Activated T-cell treated with anti-CD3 and anti-CD28 coated beads, Interleukin-2, amount 50 U/mL, for 4 hours (primary cell): ENCODE measurements around the gene PXDN. TPM values are rescaled to one million over a fixed set of nuclear protein-coding genes. Genes with fewer than 3 reads are reported as not detected.

Experiments
- ATAC-seq, 2 donors: fragments of 200-7000 bp; cut with Tn5 transposase; one replicate each; pipeline ENCODE4 v1.10.0; 2021
- DNase-seq: peaks from one replicate; pipeline ENCODE4 v3.0.0-alpha.2; 2020
- H3K27me3 Mint-ChIP-seq: one replicate; pipeline ENCODE4 v1.8.0; 2021; ENCODE audit warnings: low read depth, mixed read lengths
- H3K36me3 Mint-ChIP-seq: one replicate; pipeline ENCODE4 v1.8.0; 2022; ENCODE audit warnings: mixed read lengths; ENCODE audit not compliant: insufficient read depth
- H3K4me1 Mint-ChIP-seq: one replicate; pipeline ENCODE4 v1.8.0; 2021; ENCODE audit warnings: low read depth, mixed read lengths
- H3K4me3 Mint-ChIP-seq: one replicate; pipeline ENCODE4 v1.8.0; 2021; ENCODE audit warnings: mild to moderate bottlenecking, moderate library complexity, mixed read lengths
- H3K9me3 Mint-ChIP-seq: one replicate; pipeline ENCODE4 v1.8.0; 2021; ENCODE audit warnings: mixed read lengths
- total RNA-seq, 3 donors: library from RNA; stranded (reverse); gene quantifications; one replicate each; pipeline ENCODE4 v1.2.1, GENCODE V29; 2021

Gene PXDN
- total RNA-seq, 3 donors from 2014 or later: 0.76 to 1.2 (median 1.2) TPM

DNA sequence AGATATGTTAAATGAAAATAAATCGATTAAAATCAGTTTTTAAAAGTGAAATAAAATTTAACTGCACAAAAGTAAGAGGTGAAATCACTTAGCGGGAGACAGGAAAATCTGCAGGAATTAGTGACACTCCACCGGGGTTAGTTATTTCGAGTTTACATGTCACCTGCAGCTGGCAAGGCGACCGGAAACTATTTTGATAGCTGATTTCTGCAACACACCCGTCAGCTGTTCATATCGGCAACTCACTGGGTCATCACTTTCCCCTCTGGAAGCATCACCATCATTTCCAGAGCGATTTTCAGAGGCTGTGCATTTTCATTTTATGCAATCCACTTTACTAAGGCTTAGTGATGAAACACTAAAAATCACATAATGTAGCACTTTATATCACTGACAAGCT is 52.9 kb downstream of the PXDN start:
- peaks cover 4% of the 10 kb centered on the region for H3K27me3 Mint-ChIP-seq
- H3K9me3 Mint-ChIP-seq: peaks cover 3% of the 10 kb centered on the region
- H3K4me1 Mint-ChIP-seq: no peaks in the 10 kb centered on the region
- DNase-seq (no peak), ATAC-seq (no peak)
- no peaks in the 10 kb centered on the region for H3K36me3 Mint-ChIP-seq
- no peak overlapping the region for H3K4me3 Mint-ChIP-seq

DNA sequence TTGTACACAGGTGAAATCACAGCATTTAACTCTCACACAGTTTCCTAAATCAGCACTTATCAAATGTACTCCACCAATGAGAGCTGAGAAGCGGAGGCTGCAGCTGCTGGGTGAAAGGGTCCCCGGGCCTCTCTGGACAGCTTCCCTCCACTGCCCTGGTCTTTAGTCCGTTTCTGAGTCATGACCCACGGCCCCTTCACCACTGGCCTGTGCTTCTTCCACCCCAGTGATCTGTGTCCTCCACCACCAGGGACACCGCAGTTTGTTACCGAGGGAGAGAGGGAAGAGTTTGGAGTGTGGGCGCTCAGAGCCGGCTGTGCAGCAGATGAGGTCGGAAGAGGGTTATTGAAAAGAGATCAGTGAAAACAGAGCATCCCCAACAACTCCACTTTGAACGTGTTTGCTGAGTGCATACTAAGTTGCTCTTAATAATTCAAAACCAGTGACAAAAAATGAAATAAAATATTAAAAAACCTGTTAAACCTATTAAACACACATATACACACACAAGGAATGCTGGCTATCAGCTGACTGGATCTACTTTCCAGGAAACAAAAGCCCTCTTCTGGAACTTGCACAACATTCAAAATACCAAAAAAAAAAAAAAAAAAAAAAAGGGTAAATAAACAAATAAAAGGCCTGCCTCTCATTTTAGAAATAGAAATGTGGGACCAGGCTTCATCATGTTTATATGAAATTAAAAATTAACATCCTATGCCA is 54.1 kb downstream of the PXDN start:
- ATAC-seq (no peak), DNase-seq (no peak)
- Mint-ChIP-seq H3K4me3 (no peak overlapping the region), H3K9me3 (no peaks in the 10 kb centered on the region), H3K27me3 (peaks cover 7% of the 10 kb centered on the region), H3K4me1 (no peaks in the 10 kb centered on the region), H3K36me3 (no peaks in the 10 kb centered on the region)

GRCh38 chr2:1688859-1689258 is 55.5 kb downstream of the PXDN start:
- Mint-ChIP-seq H3K4me3 (no peak overlapping the region), H3K4me1 (no peaks in the 10 kb centered on the region), H3K9me3 (no peaks in the 10 kb centered on the region), H3K27me3 (peaks cover 7% of the 10 kb centered on the region), H3K36me3 (no peaks in the 10 kb centered on the region)
- no peak for DNase-seq
- no peak for ATAC-seq

- Mint-ChIP-seq H3K9me3 (no peaks in the 10 kb centered on the region), H3K27me3 (peaks cover 7% of the 10 kb centered on the region), H3K4me3 (no peak overlapping the region), H3K36me3 (no peaks in the 10 kb centered on the region), H3K4me1 (no peaks in the 10 kb centered on the region)
- no peak for DNase-seq
- ATAC-seq: no peak
These were observed 56.2 kb downstream of the PXDN start for GRCh38 chr2:1688161-1688560.

GRCh38 chr2:1687254-1687653 is 57.1 kb downstream of the PXDN start:
- Mint-ChIP-seq H3K9me3 (no peaks in the 10 kb centered on the region), H3K4me1 (no peaks in the 10 kb centered on the region), H3K27me3 (peaks cover 7% of the 10 kb centered on the region), H3K4me3 (no peak overlapping the region), H3K36me3 (no peaks in the 10 kb centered on the region)
- DNase-seq (no peak), ATAC-seq (no peak)

GRCh38 chr2:1686784-1687105 is 57.6 kb downstream of the PXDN start:
- no peak overlapping the region for H3K4me3 Mint-ChIP-seq
- no peaks in the 10 kb centered on the region for H3K9me3 Mint-ChIP-seq
- no peak for ATAC-seq

DNA sequence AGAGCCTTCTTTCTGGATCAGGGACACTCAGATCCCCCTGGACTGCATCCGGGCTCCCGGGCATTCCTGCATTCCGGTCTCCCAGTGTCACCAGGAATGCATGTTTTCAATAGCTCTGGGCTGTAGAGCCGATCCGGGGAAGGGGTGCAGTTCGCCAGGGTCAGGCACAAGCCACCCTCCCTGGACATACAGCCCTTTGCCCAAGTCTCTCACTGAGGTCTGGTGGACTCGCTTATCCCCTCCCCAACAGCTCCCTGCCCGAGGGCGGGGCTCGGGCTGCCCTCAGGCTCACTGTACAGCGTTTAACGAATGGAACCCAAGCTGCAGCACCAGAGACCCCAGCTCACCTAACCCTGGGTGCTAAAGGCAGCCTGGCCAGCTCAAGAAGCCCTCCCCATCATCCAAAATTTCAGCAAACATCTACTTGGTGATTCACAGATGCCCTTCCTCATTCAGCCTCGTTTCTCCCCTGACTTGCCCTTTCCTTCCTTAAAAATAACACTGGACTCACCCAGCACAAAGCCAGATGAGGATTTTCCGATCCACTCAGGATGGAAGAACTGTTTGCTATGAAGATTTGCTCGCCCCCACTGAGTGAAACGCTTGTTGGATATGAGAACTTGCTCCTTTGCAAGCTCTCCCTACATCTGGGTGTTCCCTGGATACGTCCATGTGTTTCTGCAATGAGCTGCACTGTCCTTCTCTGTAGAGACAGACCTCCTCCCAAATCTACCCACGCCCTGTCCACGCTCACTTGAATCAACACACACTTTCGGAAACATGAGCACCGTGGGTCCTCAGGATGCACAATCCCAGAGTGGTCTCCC is 58.1 kb downstream of the PXDN start:
- H3K9me3 Mint-ChIP-seq: no peaks in the 10 kb centered on the region
- no peaks in the 10 kb centered on the region for H3K36me3 Mint-ChIP-seq
- ATAC-seq: no peak
- no peak for DNase-seq
- H3K27me3 Mint-ChIP-seq: peaks cover 7% of the 10 kb centered on the region
- no peak overlapping the region for H3K4me3 Mint-ChIP-seq
- H3K4me1 Mint-ChIP-seq: no peaks in the 10 kb centered on the region

More at GRCh38 chr2:1686784-1687105, 57.6 kb downstream of the PXDN start:
- H3K27me3 Mint-ChIP-seq: peaks cover 7% of the 10 kb centered on the region
- no peaks in the 10 kb centered on the region for H3K36me3 Mint-ChIP-seq
- DNase-seq: no peak
- no peaks in the 10 kb centered on the region for H3K4me1 Mint-ChIP-seq

- H3K36me3 Mint-ChIP-seq: no peaks in the 10 kb centered on the region
- no peaks in the 10 kb centered on the region for H3K9me3 Mint-ChIP-seq
- DNase-seq (no peak), ATAC-seq (no peak)
- H3K4me3 Mint-ChIP-seq: no peak overlapping the region
- H3K4me1 Mint-ChIP-seq: no peaks in the 10 kb centered on the region
- peaks cover 7% of the 10 kb centered on the region for H3K27me3 Mint-ChIP-seq
These were observed 59.0 kb downstream of the PXDN start for GRCh38 chr2:1685078-1685956.

DNA sequence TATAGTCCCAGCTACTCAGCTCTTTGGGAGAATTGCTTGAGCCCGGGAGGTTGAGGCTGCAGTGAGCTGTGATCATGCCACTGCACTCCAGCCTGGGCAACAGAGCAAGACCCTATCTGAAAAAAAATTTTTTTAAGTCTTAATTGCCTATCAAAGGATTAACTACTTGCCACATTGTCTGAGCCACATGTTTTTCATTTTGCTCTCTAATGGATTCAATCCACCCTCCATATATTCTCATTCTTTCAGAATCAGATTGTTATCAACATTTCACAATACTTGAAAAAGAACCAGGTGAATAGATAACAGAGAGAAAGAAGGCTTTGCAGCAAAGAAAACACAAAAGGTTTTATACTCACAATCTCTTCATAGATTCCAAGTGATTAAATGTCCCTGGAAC is 61.0 kb downstream of the PXDN start:
- no peaks in the 10 kb centered on the region for H3K9me3 Mint-ChIP-seq

GRCh38 chr2:1682181-1682440 is 62.2 kb downstream of the PXDN start:
- peaks cover 10% of the 10 kb centered on the region for H3K27me3 Mint-ChIP-seq
- DNase-seq (no peak), ATAC-seq (no peak)
- no peaks in the 10 kb centered on the region for H3K36me3 Mint-ChIP-seq
- H3K4me3 Mint-ChIP-seq: no peak overlapping the region
- H3K4me1 Mint-ChIP-seq: no peaks in the 10 kb centered on the region
- no peaks in the 10 kb centered on the region for H3K9me3 Mint-ChIP-seq

More for the DNA sequence above, 61.0 kb downstream of the PXDN start:
- no peak overlapping the region for H3K4me3 Mint-ChIP-seq
- DNase-seq (no peak), ATAC-seq (no peak)
- H3K27me3 Mint-ChIP-seq: peaks cover 7% of the 10 kb centered on the region
- no peaks in the 10 kb centered on the region for H3K36me3 Mint-ChIP-seq
- H3K4me1 Mint-ChIP-seq: no peaks in the 10 kb centered on the region

GRCh38 chr2:1681323-1682180 is 62.8 kb downstream of the PXDN start:
- Mint-ChIP-seq H3K27me3 (peaks cover 7% of the 10 kb centered on the region), H3K4me3 (no peak overlapping the region), H3K36me3 (no peaks in the 10 kb centered on the region), H3K4me1 (no peaks in the 10 kb centered on the region), H3K9me3 (no peaks in the 10 kb centered on the region)
- no peak for ATAC-seq
- no peak for DNase-seq

- no peak for ATAC-seq
- no peaks in the 10 kb centered on the region for H3K4me1 Mint-ChIP-seq
- no peaks in the 10 kb centered on the region for H3K36me3 Mint-ChIP-seq
- H3K4me3 Mint-ChIP-seq: no peak overlapping the region
- no peak for DNase-seq
- H3K27me3 Mint-ChIP-seq: peaks cover 3% of the 10 kb centered on the region
- no peaks in the 10 kb centered on the region for H3K9me3 Mint-ChIP-seq
These were observed 63.3 kb downstream of the PXDN start for GRCh38 chr2:1681017-1681318.

GRCh38 chr2:1680222-1681016 is 63.9 kb downstream of the PXDN start:
- Mint-ChIP-seq H3K4me3 (no peak overlapping the region), H3K36me3 (no peaks in the 10 kb centered on the region), H3K9me3 (no peaks in the 10 kb centered on the region), H3K4me1 (no peaks in the 10 kb centered on the region), H3K27me3 (peaks cover 3% of the 10 kb centered on the region)
- ATAC-seq: no peak
- no peak for DNase-seq
